ENCODE measurements around the gene GNB1. TPM values are rescaled to one million over a fixed set of nuclear protein-coding genes. Genes with fewer than 3 reads are reported as not detected.

The GNB1 gene
- polyA plus RNA-seq, 3 donors, result 41.9 to 357 (median 111) TPM

- Histone ChIP-seq H3K4me3 (replicated peaks in 1 of 3; ENCODE audit: low read depth in 2 of 3, low read length in 3 of 3) (no peak overlapping the region), H3K4me2 (replicated peaks; ENCODE audit: extremely low read depth, low read length, poor library complexity, severe bottlenecking) (no peak overlapping the region), H4K20me1 (ENCODE audit: insufficient read depth, low read length) (peaks cover 5% of the 10 kb centered on the region), H3K9ac (ENCODE audit: insufficient read depth, low read length, poor library complexity, severe bottlenecking) (no peak overlapping the region), H2AFZ (ENCODE audit: insufficient read depth, low read depth, low read length, poor library complexity, severe bottlenecking) (no peak overlapping the region), H3K27ac (ENCODE audit: low read depth in 1 of 2, low read length in 2 of 2) (no peak overlapping the region), H3K9me3 (replicated peaks in 1 of 2; ENCODE audit: control insufficient read depth in 1 of 2, insufficient read depth in 1 of 2, low read length in 2 of 2) (peaks cover 0 to 6% of the 10 kb centered on the region in 2 donors), H3K36me3 (replicated peaks in 1 of 2; ENCODE audit: control insufficient read depth in 1 of 2, insufficient read depth in 2 of 2, low read length in 2 of 2) (no peaks in the 10 kb centered on the region), H3K27me3 (ENCODE audit: control insufficient read depth in 2 of 2, insufficient read depth in 2 of 2, low read length in 2 of 2) (peaks cover 0 to 8% of the 10 kb centered on the region in 2 donors), H3K79me2 (ENCODE audit: insufficient read depth, low read length) (no peaks in the 10 kb centered on the region), H3K4me1 (ENCODE audit: control insufficient read depth in 1 of 2, insufficient read depth in 2 of 2, low read length in 2 of 2) (peaks cover 3 to 7% of the 10 kb centered on the region in 2 donors)
- no peak for TF ChIP-seq CTCF (IDR thresholded peaks at IDR 0.05)
- intact Hi-C loops (cut with micrococcal nuclease), result no loop called here
- 96% methylated on average over 3 of the region's 13 CpGs for WGBS (ENCODE audit: insufficient coverage)
- Mint-ChIP-seq H3K9me3 (peaks cover 0 to 7% (median 3%) of the 10 kb centered on the region in 7 donors), H3K4me3 (no peak overlapping the region), H3K27me3 (ENCODE audit: low read depth in 3 of 3) (peaks cover 11 to 22% (median 12%) of the 10 kb centered on the region in 3 donors), H3K36me3 (no peaks in the 10 kb centered on the region), H3K27ac (no peak overlapping the region), H3K4me1 (peaks cover 9% of the 10 kb centered on the region)
- DNase-seq, result no peak
Measured at GRCh38 chr1:1901641-1902294, 10.9 kb upstream of the GNB1 start.

- Histone ChIP-seq H3K9ac (ENCODE audit: insufficient read depth, low read length, poor library complexity, severe bottlenecking) (no peak overlapping the region), H3K27me3 (ENCODE audit: control insufficient read depth in 2 of 2, insufficient read depth in 2 of 2, low read length in 2 of 2) (peaks cover 0 to 10% of the 10 kb centered on the region in 2 donors), H3K36me3 (replicated peaks in 1 of 2; ENCODE audit: control insufficient read depth in 1 of 2, insufficient read depth in 2 of 2, low read length in 2 of 2) (no peaks in the 10 kb centered on the region), H3K9me3 (replicated peaks in 1 of 2; ENCODE audit: control insufficient read depth in 1 of 2, insufficient read depth in 1 of 2, low read length in 2 of 2) (peaks cover 0 to 6% of the 10 kb centered on the region in 2 donors), H3K4me1 (ENCODE audit: control insufficient read depth in 1 of 2, insufficient read depth in 2 of 2, low read length in 2 of 2) (peaks cover 3 to 7% of the 10 kb centered on the region in 2 donors), H3K4me3 (replicated peaks in 1 of 3; ENCODE audit: low read depth in 2 of 3, low read length in 3 of 3) (no peak overlapping the region), H4K20me1 (ENCODE audit: insufficient read depth, low read length) (no peaks in the 10 kb centered on the region), H3K27ac (ENCODE audit: low read depth in 1 of 2, low read length in 2 of 2) (no peak overlapping the region), H2AFZ (ENCODE audit: insufficient read depth, low read depth, low read length, poor library complexity, severe bottlenecking) (no peak overlapping the region), H3K79me2 (ENCODE audit: insufficient read depth, low read length) (no peaks in the 10 kb centered on the region), H3K4me2 (replicated peaks; ENCODE audit: extremely low read depth, low read length, poor library complexity, severe bottlenecking) (no peak overlapping the region)
- Mint-ChIP-seq H3K4me1 (peaks cover 5% of the 10 kb centered on the region), H3K4me3 (no peak overlapping the region), H3K27me3 (ENCODE audit: low read depth in 3 of 3) (peaks cover 12 to 28% (median 13%) of the 10 kb centered on the region in 3 donors), H3K36me3 (no peaks in the 10 kb centered on the region), H3K9me3 (peaks cover 0 to 7% (median 3%) of the 10 kb centered on the region in 7 donors), H3K27ac (no peak overlapping the region)
- WGBS (ENCODE audit: insufficient coverage), result 84% methylated on average over 10 of the region's 14 CpGs
- no peak for TF ChIP-seq CTCF (IDR thresholded peaks at IDR 0.05)
- intact Hi-C loops (cut with micrococcal nuclease), result no loop called here
- DNase-seq, result no peak
Measured at GRCh38 chr1:1900883-1901640, 10.2 kb upstream of the GNB1 start.
